HUES64 (cell line): ENCODE measurements around the gene CHST1.

Experiments used
- H3K27ac ChIP-seq: 2 replicates; pipeline ENCODE4 v1.7.0; 2013; ENCODE audit warnings: low read depth, low read length, inconsistent platforms
- H3K27me3 ChIP-seq: 2 replicates; pipeline ENCODE4 v1.6.1; 2013; ENCODE audit warnings: mild to moderate bottlenecking, low read length; ENCODE audit not compliant: insufficient read depth
- H3K36me3 ChIP-seq: 2 replicates; pipeline ENCODE4 v1.6.1; 2013; ENCODE audit warnings: mild to moderate bottlenecking, low read length; ENCODE audit not compliant: insufficient read depth
- H3K4me1 ChIP-seq: 2 replicates; pipeline ENCODE4 v1.6.1; 2013; ENCODE audit warnings: mild to moderate bottlenecking, low read length, moderate library complexity; ENCODE audit not compliant: insufficient read depth
- H3K4me3 ChIP-seq: 2 replicates; pipeline ENCODE4 v1.5.1; 2013; ENCODE audit warnings: mild to moderate bottlenecking, low read length, moderate library complexity
- H3K9ac ChIP-seq: 2 replicates; pipeline ENCODE4 v1.6.1; 2013; ENCODE audit warnings: mild to moderate bottlenecking, low read depth, low read length
- H3K9me3 ChIP-seq: 2 replicates; pipeline ENCODE4 v1.6.1; 2013; ENCODE audit warnings: low read depth, low read length; ENCODE audit not compliant: insufficient read depth
- WGBS: fragments of 150-250, 120-280 bp; methylation state at CpG from one replicate; pipeline ENCODE4 v1.1.7; 2013; ENCODE audit warnings: missing lambda C conversion rate; 5-methylcytosine and 5-hydroxymethylcytosine counted together

Gene CHST1

GRCh38 chr11:45624095-45624494, 41.3 kb downstream of the CHST1 start:
- no peak overlapping the region for H3K27ac ChIP-seq
- H3K27me3 ChIP-seq: no peaks in the 10 kb centered on the region
- no peak overlapping the region for H3K9ac ChIP-seq
- H3K4me1 ChIP-seq: no peaks in the 10 kb centered on the region
- H3K4me3 ChIP-seq: no peak overlapping the region
- H3K36me3 ChIP-seq: no peaks in the 10 kb centered on the region
- 93% methylated on average over 2 of the region's 2 CpGs for WGBS
- H3K9me3 ChIP-seq: peaks cover 23% of the 10 kb centered on the region

- no peaks in the 10 kb centered on the region for H3K27me3 ChIP-seq
- H3K27ac ChIP-seq: no peak overlapping the region
- H3K9ac ChIP-seq: no peak overlapping the region
- H3K4me1 ChIP-seq: no peaks in the 10 kb centered on the region
- no peaks in the 10 kb centered on the region for H3K36me3 ChIP-seq
- H3K9me3 ChIP-seq: peaks cover 21% of the 10 kb centered on the region
- no peak overlapping the region for H3K4me3 ChIP-seq
- WGBS: 92% methylated on average over 2 of the region's 2 CpGs
These were observed 42.6 kb downstream of the CHST1 start for GRCh38 chr11:45622861-45623260.

DNA sequence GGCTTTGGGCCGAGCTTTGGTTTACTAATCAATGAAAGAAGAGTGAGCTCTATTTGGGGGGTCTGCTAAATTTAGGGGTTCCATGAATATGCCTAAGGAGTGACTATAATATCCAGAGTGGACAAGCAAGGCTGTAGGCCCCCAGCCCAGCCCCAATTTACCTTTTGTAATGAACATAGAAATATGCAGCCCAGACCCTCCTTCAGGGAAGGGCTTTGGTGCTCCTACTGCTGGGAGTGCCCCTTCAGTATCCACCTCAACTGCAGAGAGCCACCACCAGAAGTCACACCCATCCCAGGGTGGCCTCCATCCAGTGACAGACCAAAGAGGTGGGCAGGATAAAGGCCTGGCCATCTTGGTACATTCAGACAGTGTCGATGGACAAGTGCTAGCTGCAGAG, 43.1 kb downstream of the CHST1 start:
- WGBS: 66% methylated on average over 2 of the region's 2 CpGs
- no peak overlapping the region for H3K9ac ChIP-seq
- H3K4me1 ChIP-seq: no peaks in the 10 kb centered on the region
- no peaks in the 10 kb centered on the region for H3K27me3 ChIP-seq
- no peak overlapping the region for H3K27ac ChIP-seq
- no peak overlapping the region for H3K4me3 ChIP-seq
- no peaks in the 10 kb centered on the region for H3K36me3 ChIP-seq
- peaks cover 16% of the 10 kb centered on the region for H3K9me3 ChIP-seq

GRCh38 chr11:45621588-45621987, 43.8 kb downstream of the CHST1 start:
- Histone ChIP-seq H3K36me3 (no peaks in the 10 kb centered on the region), H3K9me3 (peaks cover 16% of the 10 kb centered on the region), H3K27me3 (no peaks in the 10 kb centered on the region), H3K9ac (no peak overlapping the region), H3K4me1 (no peaks in the 10 kb centered on the region), H3K27ac (no peak overlapping the region), H3K4me3 (no peak overlapping the region)
- WGBS: 100% methylated on average over 1 of the region's 1 CpG

- 94% methylated on average over 3 of the region's 3 CpGs for WGBS
- Histone ChIP-seq H3K27me3 (no peaks in the 10 kb centered on the region), H3K9ac (no peak overlapping the region), H3K27ac (no peak overlapping the region), H3K4me1 (no peaks in the 10 kb centered on the region), H3K4me3 (no peak overlapping the region), H3K9me3 (peaks cover 16% of the 10 kb centered on the region), H3K36me3 (no peaks in the 10 kb centered on the region)
These were observed 45.2 kb downstream of the CHST1 start for GRCh38 chr11:45620243-45620642.

DNA sequence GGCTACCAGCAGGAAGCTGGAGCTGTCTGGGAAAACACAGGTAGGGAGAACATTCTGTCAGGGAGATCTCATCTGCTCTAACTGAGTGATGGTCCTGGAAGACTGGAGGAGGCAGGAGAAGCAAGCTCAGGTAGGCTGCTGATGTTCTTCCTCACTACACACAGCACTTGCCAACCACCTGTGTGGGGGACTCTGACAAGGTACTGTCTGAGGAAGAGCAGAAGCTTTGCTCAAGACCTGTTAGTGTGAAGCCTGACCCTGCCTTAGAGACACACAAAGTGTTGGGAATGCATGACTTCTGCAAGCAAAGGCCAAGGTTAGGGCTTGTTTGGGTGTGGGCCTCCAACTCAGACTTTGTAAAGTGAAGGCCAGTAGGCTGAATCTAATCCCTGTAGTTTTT, 46.5 kb downstream of the CHST1 start:
- no peaks in the 10 kb centered on the region for H3K36me3 ChIP-seq
- H3K4me1 ChIP-seq: no peaks in the 10 kb centered on the region
- H3K9me3 ChIP-seq: peaks cover 16% of the 10 kb centered on the region
- H3K9ac ChIP-seq: no peak overlapping the region
- H3K27ac ChIP-seq: no peak overlapping the region
- H3K27me3 ChIP-seq: no peaks in the 10 kb centered on the region
- no peak overlapping the region for H3K4me3 ChIP-seq

DNA sequence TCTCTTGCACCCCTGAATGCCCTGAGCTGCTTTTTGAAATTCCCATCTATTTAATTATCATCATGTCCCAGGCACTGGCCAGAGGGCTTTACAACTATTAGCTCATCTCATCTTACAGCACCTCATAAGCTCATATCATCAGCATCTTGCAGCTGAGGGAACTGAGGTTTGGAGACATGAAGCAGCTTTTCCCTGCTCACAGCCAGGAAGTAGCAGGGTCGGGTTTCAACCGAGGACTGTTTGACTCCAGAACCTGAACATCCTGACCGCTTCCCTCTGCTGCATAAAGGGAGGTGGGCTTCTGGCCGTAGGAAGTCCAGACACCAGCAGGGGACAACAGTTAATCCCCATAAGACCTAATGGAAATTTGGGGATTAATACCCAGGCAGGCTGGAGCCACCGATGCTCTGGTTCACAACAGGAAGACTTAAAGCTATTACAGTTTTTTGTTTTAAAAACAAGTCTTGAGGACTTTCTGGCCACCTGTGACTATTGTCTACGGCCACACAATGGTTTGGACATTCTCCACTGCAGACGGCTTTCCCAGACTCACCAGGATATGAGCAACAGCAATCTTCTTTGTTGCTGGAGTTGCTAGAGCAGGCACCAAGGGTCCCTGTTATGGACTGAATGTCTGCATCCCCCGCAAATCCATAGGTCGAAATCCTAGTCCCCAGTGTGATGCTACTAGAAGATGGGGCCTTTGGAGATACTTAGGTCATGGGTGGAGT, 47.4 kb downstream of the CHST1 start:
- Histone ChIP-seq H3K9me3 (peaks cover 16% of the 10 kb centered on the region), H3K36me3 (no peaks in the 10 kb centered on the region), H3K4me3 (no peak overlapping the region), H3K9ac (no peak overlapping the region), H3K27ac (no peak overlapping the region), H3K27me3 (no peaks in the 10 kb centered on the region), H3K4me1 (no peaks in the 10 kb centered on the region)
- WGBS: 67% methylated on average over 9 of the region's 9 CpGs

DNA sequence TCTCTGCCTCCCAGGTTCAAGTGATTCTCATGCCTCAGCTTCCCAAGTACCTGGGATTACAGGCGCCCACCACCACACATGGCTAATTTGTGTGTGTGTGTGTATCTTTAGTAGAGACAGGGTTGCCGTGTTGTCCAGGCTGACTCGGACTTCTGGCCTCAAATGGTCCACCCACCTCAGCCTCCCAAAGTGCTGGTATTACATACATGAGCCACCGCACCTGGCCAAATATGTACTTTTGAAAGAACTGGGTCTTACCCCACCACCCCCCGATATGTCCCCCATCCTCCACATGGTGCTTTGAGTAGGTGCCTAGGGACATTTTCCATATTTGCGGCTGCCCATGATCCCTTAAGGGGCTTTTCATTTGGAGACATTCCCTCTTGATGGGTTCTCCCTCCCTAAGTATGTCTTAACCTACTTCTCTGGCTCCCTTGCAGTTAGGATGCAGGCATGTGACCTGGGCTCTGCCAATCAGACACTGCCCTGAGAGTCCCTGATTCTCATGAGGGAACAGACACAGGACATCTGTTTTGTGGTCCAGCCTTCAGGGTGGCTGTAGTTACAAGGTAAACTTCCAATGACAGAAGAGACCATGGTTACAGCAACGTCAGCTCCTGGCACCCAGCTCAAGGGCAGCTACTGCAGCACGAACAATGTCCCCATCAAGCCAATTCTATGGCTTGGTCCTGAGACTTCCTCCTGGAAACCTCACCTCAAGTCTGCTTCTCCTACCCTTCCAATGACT, 48.4 kb downstream of the CHST1 start:
- Histone ChIP-seq H3K4me1 (no peaks in the 10 kb centered on the region), H3K27ac (no peak overlapping the region), H3K27me3 (no peaks in the 10 kb centered on the region), H3K36me3 (no peaks in the 10 kb centered on the region), H3K9me3 (peaks cover 16% of the 10 kb centered on the region), H3K9ac (no peak overlapping the region), H3K4me3 (no peak overlapping the region)
- 93% methylated on average over 7 of the region's 8 CpGs for WGBS

- H3K4me3 ChIP-seq: no peak overlapping the region
- no peak overlapping the region for H3K9ac ChIP-seq
- WGBS: 89% methylated on average over 4 of the region's 4 CpGs
- H3K27ac ChIP-seq: no peak overlapping the region
- H3K9me3 ChIP-seq: 0 out of 2 replicates have a peak, but pooled peaks cover 8% of the 10 kb centered on the region
- no peaks in the 10 kb centered on the region for H3K4me1 ChIP-seq
- no peaks in the 10 kb centered on the region for H3K27me3 ChIP-seq
- no peaks in the 10 kb centered on the region for H3K36me3 ChIP-seq
These were observed 50.1 kb downstream of the CHST1 start for GRCh38 chr11:45615182-45615792.

DNA sequence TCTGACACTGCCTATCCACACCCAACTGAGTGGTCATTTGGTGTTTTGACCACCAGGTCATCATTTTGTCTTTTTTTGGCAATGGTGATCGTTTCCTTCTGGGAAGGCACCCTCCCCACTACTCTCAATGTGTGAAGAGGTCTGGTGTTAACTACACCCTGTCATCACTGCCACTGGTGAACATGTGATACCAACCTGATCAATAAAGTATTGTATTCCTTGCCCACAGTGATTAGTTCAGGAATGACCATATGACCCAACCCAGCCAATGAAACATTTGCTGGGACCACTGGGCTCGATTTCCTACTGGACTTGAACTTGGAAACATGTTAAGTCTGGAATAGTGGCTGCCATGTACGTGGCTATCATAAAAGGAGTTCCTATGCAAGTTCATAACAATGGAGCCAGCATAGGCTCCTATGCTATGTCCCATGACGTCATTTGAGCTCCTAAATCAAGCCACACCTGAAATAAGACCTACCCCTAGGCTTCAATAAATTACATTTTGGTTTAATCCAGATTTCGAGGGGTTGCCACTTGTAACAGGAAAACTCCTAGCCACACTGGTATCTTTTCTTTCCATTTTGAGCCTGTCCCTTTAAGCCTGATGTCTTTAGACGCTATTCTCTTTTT, 51.1 kb downstream of the CHST1 start:
- Histone ChIP-seq H3K27ac (no peak overlapping the region), H3K9ac (no peak overlapping the region), H3K4me1 (no peaks in the 10 kb centered on the region), H3K27me3 (no peaks in the 10 kb centered on the region), H3K4me3 (no peak overlapping the region), H3K9me3 (0 out of 2 replicates have a peak, but pooled peaks cover 2% of the 10 kb centered on the region), H3K36me3 (no peaks in the 10 kb centered on the region)
- 87% methylated on average over 5 of the region's 6 CpGs for WGBS

DNA sequence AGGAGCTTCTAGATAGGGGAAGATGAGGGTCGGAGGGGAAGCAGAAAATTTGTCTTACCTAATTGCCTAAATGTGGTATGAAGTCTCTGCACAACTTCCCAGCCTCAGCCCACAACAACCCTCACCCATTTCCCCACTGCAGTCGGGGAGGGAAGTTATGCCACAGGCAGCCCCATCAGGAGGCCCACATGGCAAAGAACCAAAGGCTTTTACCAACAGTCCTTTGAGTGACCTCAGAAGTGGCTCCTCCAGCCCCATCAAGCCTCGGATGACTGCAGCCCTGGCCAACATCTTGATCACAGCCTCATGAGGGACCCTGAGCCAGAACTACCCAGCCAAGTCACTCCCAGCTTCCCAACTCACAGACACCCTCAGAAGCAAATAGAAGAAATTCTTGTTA, 54.8 kb downstream of the CHST1 start:
- no peaks in the 10 kb centered on the region for H3K9me3 ChIP-seq
- H3K36me3 ChIP-seq: no peaks in the 10 kb centered on the region
- 0 out of 2 replicates have a peak, but pooled peaks cover 8% of the 10 kb centered on the region for H3K4me1 ChIP-seq
- H3K4me3 ChIP-seq: no peak overlapping the region
- H3K9ac ChIP-seq: no peak overlapping the region
- 93% methylated on average over 2 of the region's 3 CpGs for whole genome bisulfite sequencing
- no peaks in the 10 kb centered on the region for H3K27me3 ChIP-seq
- no peak overlapping the region for H3K27ac ChIP-seq
